Vagina (tissue), 2 donors: ENCODE data around the gene ITGB3.

Experiments
- POLR2A ChIP-seq, 2 donors: fragments of 450-650 bp; IDR thresholded peaks; one replicate each; pipeline ENCODE4 v1.6.1; 2017; ENCODE audit warnings: antibody characterized with exemption in 2 of 2, mild to moderate bottlenecking in 2 of 2, moderate library complexity in 2 of 2
- POLR2AphosphoS5 ChIP-seq, 2 donors: sonication (generic); formaldehyde crosslinking; IDR thresholded peaks; one replicate each; pipeline ENCODE4 v1.9.0; 2017; ENCODE audit warnings: antibody characterized with exemption in 2 of 2, mild to moderate bottlenecking in 2 of 2, low read depth in 1 of 2; ENCODE audit not compliant: insufficient read depth in 1 of 2
- TF ChIP-seq, protein P1 (sequence below), 3 experiments: fragments of 450-650 bp in 2 of 3; fragments of 200-600 bp in 1 of 3; sonication (generic) in 1 of 3; IDR thresholded peaks; one replicate each; pipeline ENCODE4 v1.5.1; 2017 to 2019; ENCODE audit warnings: antibody characterized with exemption in 3 of 3, mild to moderate bottlenecking in 2 of 3, moderate library complexity in 2 of 3

DNA sequence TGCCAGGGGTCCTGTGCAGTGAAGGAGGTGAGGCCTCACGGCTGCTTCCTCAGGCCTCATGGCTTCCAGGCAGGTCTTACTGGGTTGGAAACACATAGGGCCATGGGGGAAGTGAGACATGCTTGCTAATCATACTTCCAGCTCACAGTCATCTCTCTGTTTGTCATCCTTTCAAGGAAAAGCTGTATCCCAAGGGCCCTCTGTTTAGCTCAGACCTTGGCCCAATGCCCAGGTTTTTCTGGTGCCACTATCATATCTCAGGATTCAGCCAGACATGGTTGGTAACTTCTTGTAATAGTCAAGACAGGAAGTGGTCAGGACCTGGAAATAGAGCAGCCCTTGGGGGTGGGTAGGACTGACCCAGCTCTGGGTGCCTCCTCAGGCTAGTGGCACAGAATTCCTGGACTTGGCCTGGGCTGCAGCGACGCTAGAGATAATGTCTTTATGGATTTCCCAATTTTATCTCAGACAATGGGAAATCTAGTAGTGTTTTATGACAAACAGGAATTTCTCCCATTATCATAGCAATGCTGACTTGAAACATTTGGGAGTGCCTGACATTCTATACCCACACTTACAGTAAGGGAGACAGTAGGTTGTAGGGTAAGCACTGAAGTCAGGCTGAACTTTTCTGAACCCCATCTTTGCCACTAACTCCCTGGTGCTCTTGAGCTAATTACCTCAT lies 13.5 kb upstream of the ITGB3 start:
- no peak for TF ChIP-seq POLR2A (IDR thresholded peaks at IDR 0.05)
- TF ChIP-seq, protein P1, sequence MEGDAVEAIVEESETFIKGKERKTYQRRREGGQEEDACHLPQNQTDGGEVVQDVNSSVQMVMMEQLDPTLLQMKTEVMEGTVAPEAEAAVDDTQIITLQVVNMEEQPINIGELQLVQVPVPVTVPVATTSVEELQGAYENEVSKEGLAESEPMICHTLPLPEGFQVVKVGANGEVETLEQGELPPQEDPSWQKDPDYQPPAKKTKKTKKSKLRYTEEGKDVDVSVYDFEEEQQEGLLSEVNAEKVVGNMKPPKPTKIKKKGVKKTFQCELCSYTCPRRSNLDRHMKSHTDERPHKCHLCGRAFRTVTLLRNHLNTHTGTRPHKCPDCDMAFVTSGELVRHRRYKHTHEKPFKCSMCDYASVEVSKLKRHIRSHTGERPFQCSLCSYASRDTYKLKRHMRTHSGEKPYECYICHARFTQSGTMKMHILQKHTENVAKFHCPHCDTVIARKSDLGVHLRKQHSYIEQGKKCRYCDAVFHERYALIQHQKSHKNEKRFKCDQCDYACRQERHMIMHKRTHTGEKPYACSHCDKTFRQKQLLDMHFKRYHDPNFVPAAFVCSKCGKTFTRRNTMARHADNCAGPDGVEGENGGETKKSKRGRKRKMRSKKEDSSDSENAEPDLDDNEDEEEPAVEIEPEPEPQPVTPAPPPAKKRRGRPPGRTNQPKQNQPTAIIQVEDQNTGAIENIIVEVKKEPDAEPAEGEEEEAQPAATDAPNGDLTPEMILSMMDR (IDR thresholded peaks at IDR 0.05): no peak
- TF ChIP-seq POLR2AphosphoS5 (IDR thresholded peaks at IDR 0.05; ENCODE audit: insufficient read depth in 1 of 2, low read depth in 1 of 2): peak; percentile 32 to 35
